ENCODE measurements around the gene BRWD1. TPM values are rescaled to one million over a fixed set of nuclear protein-coding genes. Genes with fewer than 3 reads are reported as not detected.

The BRWD1 gene
- total RNA-seq, 1 donor from 2014 or later: 40.3 TPM

- ATAC-seq (ENCODE audit: low read depth) (no peak), DNase-seq (no peak)
- no peaks in the 10 kb centered on the region for H3K9me3 Mint-ChIP-seq
- H3K27me3 Mint-ChIP-seq: no peaks in the 10 kb centered on the region
- ChIA-PET POLR2A (no interaction called here), CTCF (no interaction called here)
- no peak overlapping the region for H3K27ac Mint-ChIP-seq
- H3K4me3 Mint-ChIP-seq: no peak overlapping the region
- no peak for TF ChIP-seq CTCF (IDR thresholded peaks at IDR 0.05)
- H3K36me3 Mint-ChIP-seq (ENCODE audit: low read depth): peaks cover 7% of the 10 kb centered on the region
- peaks cover 19% of the 10 kb centered on the region for H3K4me1 Mint-ChIP-seq
- intact Hi-C loops (cut with micrococcal nuclease): loop anchor here (10.0 kb wide), 1 partner anchor 1978 kb away; the partner anchor contains the start of gene BACE2
Measured at GRCh38 chr21:39187141-39187540, 126.3 kb downstream of the BRWD1 start.

GRCh38 chr21:39186676-39187075 is 126.8 kb downstream of the BRWD1 start:
- no peaks in the 10 kb centered on the region for H3K27me3 Mint-ChIP-seq
- CTCF ChIA-PET: no interaction called here
- ATAC-seq (ENCODE audit: low read depth): no peak
- intact Hi-C loops (cut with micrococcal nuclease): loop anchor here (10.0 kb wide), 1 partner anchor 1978 kb away; the partner anchor contains the start of gene BACE2
- DNase-seq: no peak
- POLR2A ChIA-PET: no interaction called here
- H3K4me1 Mint-ChIP-seq: peaks cover 23% of the 10 kb centered on the region
- no peak for TF ChIP-seq CTCF (IDR thresholded peaks at IDR 0.05)
- peaks cover 7% of the 10 kb centered on the region for H3K36me3 Mint-ChIP-seq (ENCODE audit: low read depth)
- H3K27ac Mint-ChIP-seq: peak overlapping the region; percentile 31
- H3K9me3 Mint-ChIP-seq: no peaks in the 10 kb centered on the region
- no peak overlapping the region for H3K4me3 Mint-ChIP-seq

- no peak for DNase-seq
- Mint-ChIP-seq H3K36me3 (ENCODE audit: low read depth) (peaks cover 7% of the 10 kb centered on the region), H3K9me3 (no peaks in the 10 kb centered on the region), H3K27me3 (no peaks in the 10 kb centered on the region), H3K27ac (no peak overlapping the region), H3K4me1 (peaks cover 25% of the 10 kb centered on the region), H3K4me3 (no peak overlapping the region)
- ChIA-PET CTCF (no interaction called here), POLR2A (interaction anchor here (0.5 to 3.0 kb wide), 3 partner anchors 128 to 381 kb away, joined by 3 to 29 read pairs (median 4); partner anchors contain the start of gene BRWD1)
- intact Hi-C loops (cut with micrococcal nuclease): loop anchor here (10.0 kb wide), 1 partner anchor 1980 kb away; the partner anchor contains the start of gene BACE2
- TF ChIP-seq CTCF (IDR thresholded peaks at IDR 0.05): no peak
- no peak for ATAC-seq (ENCODE audit: low read depth)
Measured at GRCh38 chr21:39185157-39185556, 128.3 kb downstream of the BRWD1 start.

- CTCF ChIA-PET: no interaction called here
- peaks cover 13% of the 10 kb centered on the region for H3K36me3 Mint-ChIP-seq (ENCODE audit: low read depth)
- peak overlapping the region; percentile 94 for H3K27ac Mint-ChIP-seq
- H3K27me3 Mint-ChIP-seq: no peaks in the 10 kb centered on the region
- intact Hi-C loops (cut with micrococcal nuclease): loop anchor here (10.0 kb wide), 1 partner anchor 1980 kb away; the partner anchor contains the start of gene BACE2
- ATAC-seq (ENCODE audit: low read depth) (no peak), DNase-seq (no peak)
- no peaks in the 10 kb centered on the region for H3K9me3 Mint-ChIP-seq
- peak overlapping the region; percentile 98 for H3K4me3 Mint-ChIP-seq
- no peak for TF ChIP-seq CTCF (IDR thresholded peaks at IDR 0.05)
- H3K4me1 Mint-ChIP-seq: peaks cover 25% of the 10 kb centered on the region
- POLR2A ChIA-PET: interaction anchor here (0.5 to 3.0 kb wide), 11 partner anchors 11 to 1985 kb away, joined by 3 to 29 read pairs (median 5); partner anchors contain the start of genes BRWD1, HMGN1 and VPS26C
Measured at GRCh38 chr21:39184050-39184980, 129.1 kb downstream of the BRWD1 start.
